BLaER1 treated with 17β-estradiol and CSF1 and Interleukin-3, amounts not matched to agents 10 nM and 100 nM (cell line): ENCODE data around the gene AGPAT3.

Experiments
- H3K27ac ChIP-seq, 11 experiments: shearing (Covaris generic); formaldehyde crosslinking; 2 replicates each; pipeline ENCODE4 v1.8.1; 2022
- H3K27me3 ChIP-seq, 11 experiments: shearing (Covaris generic); formaldehyde crosslinking; 2 replicates each; pipeline ENCODE4 v1.8.1; 2022
- H3K36me3 ChIP-seq, 11 experiments: shearing (Covaris generic); formaldehyde crosslinking; 2 replicates each; pipeline ENCODE4 v1.8.1; 2022
- H3K4me1 ChIP-seq, 10 experiments: shearing (Covaris generic); formaldehyde crosslinking; 2 replicates each; pipeline ENCODE4 v1.8.1; 2022
- H3K4me2 ChIP-seq, 11 experiments: shearing (Covaris generic); formaldehyde crosslinking; 2 replicates each; pipeline ENCODE4 v1.8.1; 2022
- H3K4me3 ChIP-seq, 10 experiments: shearing (Covaris generic); formaldehyde crosslinking; 2 replicates each; pipeline ENCODE4 v1.8.1; 2022
- H3K9ac ChIP-seq, 11 experiments: shearing (Covaris generic); formaldehyde crosslinking; 2 replicates each; pipeline ENCODE4 v1.8.1; 2022
- H3K9me3 ChIP-seq, 11 experiments: shearing (Covaris generic); formaldehyde crosslinking; replicated peaks in 1 of 11; 2 replicates each; pipeline ENCODE4 v1.8.1; 2022
- H4K20me1 ChIP-seq, 11 experiments: shearing (Covaris generic); formaldehyde crosslinking; 2 replicates each; pipeline ENCODE4 v1.8.1; 2022
- Cebpa-rat ChIP-seq, 11 experiments: shearing (Covaris generic); IDR thresholded peaks; 2 replicates each; pipeline ENCODE4 v1.8.1; 2022

The AGPAT3 gene

DNA sequence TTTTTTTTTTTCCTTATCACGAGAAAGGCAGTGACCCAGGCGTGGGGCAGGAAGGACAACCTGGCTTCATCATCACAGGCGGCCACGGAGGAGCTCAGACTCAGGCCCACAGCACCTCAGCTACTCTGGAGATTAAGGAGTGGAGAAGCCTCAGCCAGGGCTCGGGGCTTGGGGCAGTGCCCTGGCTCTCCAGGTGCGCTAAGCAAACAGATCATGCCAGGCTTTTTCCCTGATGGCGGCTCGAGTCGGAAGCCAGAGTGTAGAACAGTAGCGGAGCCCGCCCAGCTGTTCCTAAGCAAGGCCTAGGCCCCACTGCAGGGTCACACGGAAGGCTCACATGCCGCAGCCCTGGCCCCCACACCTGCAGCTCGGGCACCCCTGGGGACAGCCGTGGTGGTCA lies 70.7 kb downstream of the AGPAT3 start:
- no peak for TF ChIP-seq Cebpa-rat (IDR thresholded peaks at IDR 0.05)
- Histone ChIP-seq H4K20me1 (peaks cover 68 to 98% (median 94%) of the 10 kb centered on the region in 11 experiments), H3K4me2 (no peak overlapping the region), H3K27ac (no peak overlapping the region), H3K4me3 (no peak overlapping the region), H3K36me3 (peaks cover 0 to 39% (median 0%) of the 10 kb centered on the region in 11 experiments; a peak in 7 of 22 replicates), H3K4me1 (peaks cover 16 to 28% (median 24%) of the 10 kb centered on the region in 10 experiments), H3K27me3 (no peaks in the 10 kb centered on the region), H3K9me3 (no peaks in the 10 kb centered on the region), H3K9ac (peak overlapping the region in 1 of 11 experiments; percentile 26; a peak in 1 of 22 replicates)

DNA sequence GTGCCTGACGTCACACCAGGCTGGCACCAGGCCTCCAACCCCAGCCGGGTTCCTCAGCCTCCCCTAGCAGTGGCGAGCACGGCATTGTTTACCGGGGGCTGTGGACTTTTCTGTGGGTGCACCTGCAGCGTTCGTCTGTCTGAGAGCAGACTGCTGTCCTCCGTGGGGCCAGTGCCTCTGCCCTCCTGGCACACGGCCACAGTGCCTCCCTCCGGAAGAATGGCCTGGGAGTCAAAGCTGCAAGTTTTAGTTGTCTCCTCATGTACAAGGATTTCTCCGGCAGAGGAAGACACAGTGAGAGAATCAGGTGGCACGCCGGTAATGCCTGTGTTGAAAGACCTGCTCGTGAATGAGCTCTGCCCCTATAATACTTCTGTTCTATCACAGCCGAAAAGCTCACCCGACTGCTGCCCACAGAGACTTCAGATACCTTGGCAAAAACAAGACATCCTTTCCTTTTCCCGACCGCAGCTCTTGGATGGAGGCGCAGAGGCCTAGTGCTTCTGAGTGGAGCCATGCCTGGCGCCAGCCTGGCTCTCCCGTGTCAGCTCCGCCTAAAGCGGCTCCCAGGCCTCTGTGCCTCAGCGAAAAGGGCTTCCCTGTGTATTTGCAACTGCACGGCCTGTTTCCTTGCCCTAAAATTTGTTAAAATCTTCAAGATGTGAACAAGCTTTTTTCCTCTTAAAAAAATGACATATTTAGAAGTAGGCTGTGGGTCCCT lies 71.4 kb downstream of the AGPAT3 start:
- Histone ChIP-seq H4K20me1 (peaks cover 69 to 98% (median 94%) of the 10 kb centered on the region in 11 experiments), H3K36me3 (peaks cover 0 to 45% (median 0%) of the 10 kb centered on the region in 11 experiments; a peak in 7 of 22 replicates), H3K9ac (0 out of 22 replicates have a peak overlapping the region, but pooled peaks of 1 of the 11 experiments have one; percentile 13), H3K27ac (no peak overlapping the region), H3K4me3 (no peak overlapping the region), H3K9me3 (no peaks in the 10 kb centered on the region), H3K27me3 (no peaks in the 10 kb centered on the region), H3K4me1 (peaks cover 12 to 25% (median 20%) of the 10 kb centered on the region in 10 experiments), H3K4me2 (no peak overlapping the region)
- no peak for TF ChIP-seq Cebpa-rat (IDR thresholded peaks at IDR 0.05)

DNA sequence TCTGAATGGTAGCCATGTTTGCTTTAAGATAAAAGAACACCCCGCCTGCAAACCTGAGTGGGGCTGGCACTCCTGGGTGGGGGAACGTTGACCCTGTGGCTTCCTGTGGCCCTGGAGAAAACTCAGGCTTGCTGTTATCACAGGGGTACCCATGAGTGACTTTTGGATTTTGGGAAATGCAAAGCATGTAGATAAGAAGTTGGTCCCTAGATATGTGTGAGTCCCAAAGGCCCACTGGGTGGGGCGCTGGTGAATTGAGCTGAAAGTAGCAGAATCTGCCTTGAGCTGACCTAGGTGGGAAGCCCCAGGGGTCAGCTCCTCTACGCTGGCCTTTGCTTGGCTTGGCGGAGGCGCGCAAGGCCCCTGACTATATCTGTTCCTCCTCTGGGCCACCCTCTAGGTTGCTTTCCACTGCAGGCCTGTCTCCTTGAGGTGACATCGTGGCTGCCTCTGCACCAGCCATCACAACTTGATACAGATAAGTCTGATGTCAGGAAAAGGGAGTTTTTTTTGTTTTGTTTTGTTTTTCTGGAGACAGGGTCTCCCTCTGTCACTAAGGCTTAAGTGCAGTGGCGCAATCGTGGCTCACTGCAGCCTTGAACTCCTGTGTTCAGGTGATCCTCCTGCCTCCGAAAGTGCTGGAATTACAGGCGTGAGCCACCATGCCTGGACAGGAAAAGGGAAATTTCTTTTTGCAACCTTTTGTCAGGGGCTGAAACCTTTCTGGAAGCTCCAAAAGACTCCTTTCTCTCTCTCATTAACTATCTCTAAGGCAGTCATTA lies 72.2 kb downstream of the AGPAT3 start:
- Histone ChIP-seq H3K9ac (no peak overlapping the region), H3K4me3 (no peak overlapping the region), H4K20me1 (peaks cover 76 to 98% (median 94%) of the 10 kb centered on the region in 11 experiments), H3K27ac (no peak overlapping the region), H3K27me3 (no peaks in the 10 kb centered on the region), H3K36me3 (peaks cover 0 to 50% (median 0%) of the 10 kb centered on the region in 11 experiments; a peak in 7 of 22 replicates), H3K4me1 (peaks cover 12 to 25% (median 20%) of the 10 kb centered on the region in 10 experiments), H3K9me3 (no peaks in the 10 kb centered on the region), H3K4me2 (peak overlapping the region in 7 of 11 experiments; percentile 80 to 94 (median 87); a peak in 9 of 22 replicates)
- no peak for TF ChIP-seq Cebpa-rat (IDR thresholded peaks at IDR 0.05)

DNA sequence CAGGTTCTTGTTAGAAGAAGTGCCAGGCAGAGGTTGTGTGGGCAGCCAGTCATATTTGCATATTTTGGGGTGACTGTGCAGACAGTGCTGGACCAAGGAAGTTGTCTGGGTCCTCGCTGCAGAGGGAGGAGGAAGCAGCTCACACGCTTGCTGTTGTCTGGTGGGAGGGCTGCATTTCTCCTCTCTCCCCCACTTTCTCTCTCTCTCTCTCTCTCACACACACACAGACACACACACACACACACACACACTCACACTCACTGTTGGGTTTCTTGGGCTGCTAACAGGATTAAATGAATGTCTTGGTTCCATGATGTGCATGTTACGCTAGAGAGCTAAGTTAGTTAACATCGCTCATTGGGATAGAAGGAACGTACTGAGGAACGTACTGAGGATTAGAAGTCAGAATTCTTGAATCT lies 72.9 kb downstream of the AGPAT3 start:
- H4K20me1 ChIP-seq: peaks cover 76 to 98% (median 94%) of the 10 kb centered on the region in 11 experiments
- TF ChIP-seq Cebpa-rat (IDR thresholded peaks at IDR 0.05): no peak
- peak overlapping the region in 10 of 11 experiments; percentile 74 to 94 (median 88); a peak in 14 of 22 replicates for H3K4me2 ChIP-seq
- no peak overlapping the region for H3K4me3 ChIP-seq
- peaks cover 0 to 56% (median 0%) of the 10 kb centered on the region in 11 experiments; a peak in 7 of 22 replicates for H3K36me3 ChIP-seq
- H3K9ac ChIP-seq: no peak overlapping the region
- no peaks in the 10 kb centered on the region for H3K9me3 ChIP-seq
- H3K27me3 ChIP-seq: no peaks in the 10 kb centered on the region
- peaks cover 12 to 25% (median 20%) of the 10 kb centered on the region in 10 experiments for H3K4me1 ChIP-seq
- H3K27ac ChIP-seq: no peak overlapping the region

DNA sequence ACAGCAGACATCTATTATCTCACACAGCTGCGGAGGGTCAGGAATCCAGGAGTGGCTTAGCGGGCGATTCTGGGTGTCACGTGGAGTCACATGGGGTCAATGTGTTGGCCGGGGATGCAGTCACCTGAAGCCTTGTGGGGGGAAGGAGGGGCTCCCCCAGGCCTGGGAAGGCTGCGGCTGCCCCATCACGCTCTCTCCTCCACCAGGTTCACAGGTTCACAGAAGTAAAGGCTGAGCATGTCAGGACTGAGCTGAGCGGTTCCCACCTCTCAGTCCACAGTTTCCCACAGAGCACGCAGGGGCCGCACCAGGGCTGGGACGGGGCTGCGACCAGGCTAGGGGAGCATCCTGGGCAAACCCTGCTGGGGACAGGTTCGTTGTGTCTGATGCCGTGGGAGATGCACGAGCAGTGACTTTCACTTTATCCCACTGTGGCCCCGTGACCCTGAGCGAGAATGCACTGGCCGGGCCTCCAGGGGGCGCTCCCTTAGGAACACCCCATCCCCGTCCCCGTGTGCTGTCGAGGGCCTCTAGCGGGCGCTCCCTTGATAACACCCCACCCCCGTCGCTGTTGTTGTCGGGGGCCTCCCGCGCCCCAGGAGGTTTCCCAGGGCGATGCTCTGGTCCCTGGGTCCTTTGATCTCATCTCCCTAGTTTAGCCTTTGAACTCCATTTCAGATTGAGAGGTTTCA lies 73.9 kb downstream of the AGPAT3 start:
- peaks cover 69 to 97% (median 94%) of the 10 kb centered on the region in 11 experiments for H4K20me1 ChIP-seq

DNA sequence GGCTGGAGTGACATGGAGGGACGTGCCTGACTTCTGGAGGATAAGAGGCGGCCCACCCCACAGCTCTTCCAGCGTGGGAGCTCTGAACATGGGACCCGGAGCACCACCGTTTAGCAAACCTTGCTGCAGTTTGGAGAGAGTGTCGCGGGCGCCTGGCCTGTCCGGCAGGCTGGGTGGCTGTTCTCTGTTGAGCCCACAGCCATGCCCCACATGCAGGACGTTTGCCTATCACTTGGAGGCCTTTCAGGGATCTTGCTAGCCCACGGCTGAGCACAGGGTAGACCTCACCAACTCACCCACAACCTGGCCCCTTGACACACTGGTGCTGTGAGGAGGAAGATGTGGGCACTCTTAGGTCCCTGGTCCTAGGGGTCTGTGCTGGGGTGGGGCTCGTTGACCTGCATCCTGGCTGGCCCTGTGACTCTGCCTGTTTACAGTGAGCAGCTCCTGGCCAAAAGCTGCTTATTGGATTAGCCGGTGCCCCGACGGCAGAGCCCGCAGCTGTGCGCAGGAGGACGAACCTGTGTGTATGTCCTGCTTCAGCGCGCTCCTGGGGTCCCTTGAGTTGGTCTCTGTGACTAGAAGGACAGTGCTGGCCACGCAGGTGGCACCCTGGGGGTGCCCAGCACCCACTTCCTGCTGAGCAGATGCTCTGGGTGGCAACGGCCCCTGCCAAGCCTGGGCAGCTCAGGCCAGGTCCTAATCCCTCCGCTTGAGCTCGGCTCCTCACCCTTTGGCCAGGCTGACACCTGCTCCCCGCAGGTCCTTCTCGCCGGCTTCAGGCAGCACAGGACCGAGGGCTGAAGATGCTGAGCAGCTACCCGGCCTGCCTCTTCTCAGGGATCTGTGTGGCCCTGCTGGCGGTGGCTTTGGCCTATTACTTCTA lies 74.7 kb downstream of the AGPAT3 start:
- no peak overlapping the region for H3K27ac ChIP-seq
- no peak overlapping the region for H3K4me3 ChIP-seq
- H3K4me1 ChIP-seq: peaks cover 19 to 32% (median 25%) of the 10 kb centered on the region in 10 experiments
- peak overlapping the region in 10 of 11 experiments; percentile 80 to 95 (median 89); a peak in 17 of 22 replicates for H3K4me2 ChIP-seq
- H3K36me3 ChIP-seq: peaks cover 0 to 42% (median 0%) of the 10 kb centered on the region in 11 experiments; a peak in 6 of 22 replicates
- TF ChIP-seq Cebpa-rat (IDR thresholded peaks at IDR 0.05): no peak
- H3K27me3 ChIP-seq: no peaks in the 10 kb centered on the region
- peaks cover 69 to 97% (median 94%) of the 10 kb centered on the region in 11 experiments for H4K20me1 ChIP-seq
- H3K9me3 ChIP-seq: no peaks in the 10 kb centered on the region
- H3K9ac ChIP-seq: peak overlapping the region in 3 of 11 experiments; percentile 43 to 67 (median 59); a peak in 2 of 22 replicates

More for the DNA sequence above, 73.9 kb downstream of the AGPAT3 start:
- no peak for TF ChIP-seq Cebpa-rat (IDR thresholded peaks at IDR 0.05)
- H3K4me1 ChIP-seq: peaks cover 12 to 25% (median 20%) of the 10 kb centered on the region in 10 experiments
- H3K27ac ChIP-seq: peak overlapping the region in 8 of 11 experiments; percentile 15 to 54 (median 42); a peak in 14 of 22 replicates
- no peaks in the 10 kb centered on the region for H3K9me3 ChIP-seq
- no peaks in the 10 kb centered on the region for H3K27me3 ChIP-seq
- H3K9ac ChIP-seq: peak overlapping the region; percentile 43 to 73 (median 59); a peak in 21 of 22 replicates
- peak overlapping the region; percentile 40 to 67 (median 53); a peak in 19 of 20 replicates for H3K4me3 ChIP-seq
- peak overlapping the region; percentile 74 to 95 (median 88) for H3K4me2 ChIP-seq
- peaks cover 0 to 49% (median 0%) of the 10 kb centered on the region in 11 experiments; a peak in 7 of 22 replicates for H3K36me3 ChIP-seq

DNA sequence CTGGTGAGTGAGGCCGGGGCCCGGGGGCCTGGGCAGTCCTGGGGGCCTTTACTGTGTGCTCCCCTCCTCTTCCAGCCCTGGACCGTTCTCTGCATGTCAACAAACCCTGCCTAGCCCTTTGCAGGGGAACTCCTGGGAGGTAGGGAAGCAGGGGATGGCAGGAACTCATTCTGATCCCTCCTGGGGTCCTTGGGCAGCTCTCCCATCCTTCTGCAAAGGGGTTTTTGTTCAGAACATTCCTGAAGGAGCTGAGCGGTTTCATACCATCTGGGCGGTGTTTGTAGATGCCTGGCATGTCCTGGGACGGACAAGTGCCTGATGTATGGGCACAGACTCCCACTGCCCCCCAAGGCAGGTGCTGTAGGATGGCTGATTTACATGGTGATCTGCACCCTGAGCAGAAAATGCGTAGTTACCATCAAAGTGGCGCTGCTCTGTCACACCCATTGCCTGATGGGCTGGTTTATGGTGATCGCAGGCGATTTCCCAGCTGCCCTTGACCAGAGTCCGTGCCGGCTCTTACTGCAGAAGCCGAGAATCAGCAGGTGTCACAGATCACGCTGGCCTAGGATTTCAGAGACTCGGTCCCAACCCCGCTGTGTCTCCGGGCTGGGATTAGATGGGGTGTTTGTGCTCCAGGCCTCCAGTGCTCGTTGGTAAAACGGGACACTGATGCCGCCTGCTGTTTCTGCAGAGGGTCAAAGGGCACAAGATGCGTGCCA lies 75.5 kb downstream of the AGPAT3 start:
- H3K4me1 ChIP-seq: peaks cover 19 to 36% (median 28%) of the 10 kb centered on the region in 10 experiments

More for the DNA sequence above, 75.5 kb downstream of the AGPAT3 start:
- H3K27ac ChIP-seq: no peak overlapping the region
- H3K9ac ChIP-seq: no peak overlapping the region
- no peaks in the 10 kb centered on the region for H3K9me3 ChIP-seq
- H4K20me1 ChIP-seq: peaks cover 71 to 97% (median 95%) of the 10 kb centered on the region in 11 experiments
- peaks cover 0 to 45% (median 0%) of the 10 kb centered on the region in 11 experiments; a peak in 5 of 22 replicates for H3K36me3 ChIP-seq
- H3K27me3 ChIP-seq: no peaks in the 10 kb centered on the region
- no peak overlapping the region for H3K4me3 ChIP-seq
- no peak overlapping the region for H3K4me2 ChIP-seq
- TF ChIP-seq Cebpa-rat (IDR thresholded peaks at IDR 0.05): no peak
